B cell (primary cell): ENCODE results near the gene USP6NL. TPM values are rescaled to one million over a fixed set of nuclear protein-coding genes. Genes with fewer than 3 reads are reported as not detected.

ENCODE experiments used
- ATAC-seq: fragments of 200-7000 bp; cut with Tn5 transposase; one replicate; pipeline ENCODE4 v1.10.0; 2021; ENCODE audit warnings: low read depth, mild to moderate bottlenecking, moderate number of reproducible peaks, moderate library complexity
- CTCF ChIA-PET: fragments of 350-600 bp; sonication (Branson Sonifier 250); formaldehyde crosslinking; loops from one replicate; lab custom pipeline; 2021; ENCODE audit warnings: antibody characterized with exemption, inconsistent platforms; lab: Charles Lee
- POLR2A ChIA-PET: fragments of 350-600 bp; sonication (Branson Sonifier 250); formaldehyde crosslinking; loops from one replicate; lab custom pipeline; 2021; ENCODE audit warnings: antibody characterized with exemption; lab: Charles Lee
- DNase-seq: peaks from one replicate; pipeline ENCODE4 v3.0.0; 2013
- H2AFZ ChIP-seq: 2 replicates; pipeline ENCODE4 v1.6.1; 2012; ENCODE audit warnings: mild to moderate bottlenecking, low read depth, low read length; ENCODE audit not compliant: insufficient read depth, poor library complexity, severe bottlenecking
- H3K27ac ChIP-seq, 2 donors: 1 replicate in 1 of 2; 2 replicates in 1 of 2; pipeline ENCODE4 v1.5.1; 2012 to 2013; ENCODE audit warnings: low read length in 2 of 2, mild to moderate bottlenecking in 2 of 2, moderate library complexity in 1 of 2
- H3K27me3 ChIP-seq, 4 experiments: fragments of 200-600 bp in 1 of 4; sonication (generic) in 1 of 4; replicated peaks in 1 of 4; 1 replicate in 2 of 4; 2 replicates in 2 of 4; pipeline versions ENCODE4 v1.6.1 to v1.7.0; 2013 to 2016; ENCODE audit warnings: low read length in 3 of 4, mild to moderate bottlenecking in 2 of 4, mixed read lengths in 1 of 4, moderate library complexity in 1 of 4; ENCODE audit not compliant: insufficient read depth in 4 of 4, control insufficient read depth in 3 of 4; ENCODE audit errors: control extremely low read depth in 1 of 4
- H3K36me3 ChIP-seq, 2 experiments: replicated peaks in 1 of 2; 1 replicate in 1 of 2; 2 replicates in 1 of 2; pipeline versions ENCODE4 v1.6.1 to v1.7.1; 2013; ENCODE audit warnings: low read length in 1 of 2; ENCODE audit not compliant: insufficient read depth in 2 of 2, control insufficient read depth in 1 of 2; ENCODE audit errors: control extremely low read depth in 1 of 2, extremely low read depth in 1 of 2
- H3K4me1 ChIP-seq, 2 donors: fragments of 200-600 bp in 1 of 2; sonication (generic) in 1 of 2; 1 replicate in 1 of 2; 2 replicates in 1 of 2; pipeline versions ENCODE4 v1.5.1 to v1.6.1; 2013 to 2017; ENCODE audit warnings: low read length in 2 of 2; ENCODE audit not compliant: control insufficient read depth in 2 of 2, insufficient read depth in 2 of 2
- H3K4me2 ChIP-seq: replicated peaks from 2 replicates; pipeline ENCODE3; 2012; ENCODE audit warnings: mild to moderate bottlenecking, low read depth, low read length; ENCODE audit not compliant: poor library complexity, severe bottlenecking
- H3K4me3 ChIP-seq, 5 experiments: fragments of 200-600 bp in 1 of 5; sonication (generic) in 1 of 5; 1 replicate in 3 of 5; 2 replicates in 2 of 5; pipeline versions ENCODE4 v1.5.1 to v1.7.0; 2011 to 2016; ENCODE audit warnings: low read length in 4 of 5, mild to moderate bottlenecking in 4 of 5, low read depth in 2 of 5, control low read depth in 1 of 5, moderate library complexity in 1 of 5; ENCODE audit not compliant: insufficient read depth in 1 of 5; ENCODE audit errors: control extremely low read depth in 1 of 5, extremely low read depth in 1 of 5
- H3K79me2 ChIP-seq: fragments of 200-600 bp; sonication (generic); one replicate; pipeline ENCODE4 v1.6.0; 2016; ENCODE audit warnings: low read length; ENCODE audit not compliant: control insufficient read depth, insufficient read depth
- H3K9ac ChIP-seq: fragments of 200-600 bp; sonication (generic); 2 replicates; pipeline ENCODE4 v1.6.1; 2017; ENCODE audit warnings: mild to moderate bottlenecking, low read length, moderate library complexity
- H3K9me3 ChIP-seq, 3 donors: one replicate each; pipeline versions ENCODE4 v1.6.1 to v1.7.1; 2013; ENCODE audit warnings: low read length in 2 of 3; ENCODE audit not compliant: control insufficient read depth in 2 of 3, insufficient read depth in 1 of 3; ENCODE audit errors: control extremely low read depth in 1 of 3
- H4K20me1 ChIP-seq: 2 replicates; pipeline ENCODE4 v1.6.0; 2012; ENCODE audit warnings: mild to moderate bottlenecking, low read length; ENCODE audit not compliant: insufficient read depth, control insufficient read depth, poor library complexity, severe bottlenecking
- H3K27ac Mint-ChIP-seq: one replicate; pipeline ENCODE4 v1.8.0; 2021; ENCODE audit warnings: mixed read lengths
- H3K27me3 Mint-ChIP-seq: one replicate; pipeline ENCODE4 v1.8.0; 2021; ENCODE audit warnings: mixed read lengths
- H3K4me1 Mint-ChIP-seq: one replicate; pipeline ENCODE4 v1.8.0; 2021; ENCODE audit warnings: mixed read lengths
- H3K4me3 Mint-ChIP-seq: one replicate; pipeline ENCODE4 v1.8.0; 2021; ENCODE audit warnings: mixed read lengths
- H3K9me3 Mint-ChIP-seq: one replicate; pipeline ENCODE4 v1.8.0; 2022; ENCODE audit warnings: mixed read lengths; ENCODE audit not compliant: insufficient read depth
- EZH2 ChIP-seq: IDR thresholded peaks from 2 replicates; pipeline ENCODE4 v1.6.1; 2012; ENCODE audit warnings: borderline replicate concordance, low read depth, mild to moderate bottlenecking, moderate library complexity, low read length; ENCODE audit not compliant: insufficient read depth, poor library complexity, severe bottlenecking
- WGBS: methylation state at CpG from one replicate; pipeline ENCODE4 v1.1.5; 2013; ENCODE audit warnings: missing lambda C conversion rate; ENCODE audit not compliant: insufficient coverage; 5-methylcytosine and 5-hydroxymethylcytosine counted together
- intact Hi-C: fragments of 100-400 bp; cut with micrococcal nuclease; formaldehyde crosslinking; loops from one replicate; pipeline ENCODE4 v1.10.0; 2022
- polyA plus RNA-seq: library from polyadenylated mRNA; depleted of rRNA; stranded (reverse); fragments of >200 nt; gene quantifications from 2 replicates; pipeline ENCODE4 v1.2.3, GENCODE V29; 2012
- total RNA-seq, 2 donors: library from RNA; stranded (reverse); fragments of 120-200 nt in 1 of 2; gene quantifications; 1 replicate in 1 of 2; 2 replicates in 1 of 2; pipeline versions ENCODE4 v1.2.3 to v1.2.4, GENCODE V29; 2013 to 2022
- TF ChIP-seq, protein P1 (sequence below): fragments of 200-600 bp; IDR thresholded peaks from one replicate; pipeline ENCODE4 v1.8.0; 2022; ENCODE audit warnings: antibody characterized with exemption, mild to moderate bottlenecking

USP6NL gene
- total and polyA plus RNA-seq, 2 donors (not counting 1 experiment from before 2014, with no cell fraction given), result 27.0 to 61.5 TPM

GRCh38 chr10:11597470-11597869 lies 14.0 kb downstream of the USP6NL start:
- Histone ChIP-seq H3K4me2 (no peak overlapping the region), H3K9ac (no peak overlapping the region), H3K27ac (no peak overlapping the region), H4K20me1 (peaks cover 5% of the 10 kb centered on the region), H3K4me1 (peaks cover 46 to 80% of the 10 kb centered on the region in 2 donors), H3K36me3 (peaks cover 3 to 16% of the 10 kb centered on the region in 2 experiments), H3K27me3 (no peaks in the 10 kb centered on the region), H3K79me2 (peaks cover 100% of the 10 kb centered on the region), H3K9me3 (no peaks in the 10 kb centered on the region), H2AFZ (no peak overlapping the region), H3K4me3 (no peak overlapping the region)
- ChIA-PET CTCF (no interaction called here), POLR2A (no interaction called here)
- Mint-ChIP-seq H3K27me3 (no peaks in the 10 kb centered on the region), H3K4me3 (no peak overlapping the region), H3K4me1 (peaks cover 75% of the 10 kb centered on the region), H3K9me3 (no peaks in the 10 kb centered on the region), H3K27ac (no peak overlapping the region)
- WGBS, result no CpG with 5 or more reads among the region's 3 CpGs
- intact Hi-C loops, result loop anchor here (5.0 kb wide), 2 partner anchors 40 to 130 kb away; no protein-coding TSS in a partner anchor
- no peak for ATAC-seq
- no peak for TF ChIP-seq EZH2
- TF ChIP-seq, protein P1, sequence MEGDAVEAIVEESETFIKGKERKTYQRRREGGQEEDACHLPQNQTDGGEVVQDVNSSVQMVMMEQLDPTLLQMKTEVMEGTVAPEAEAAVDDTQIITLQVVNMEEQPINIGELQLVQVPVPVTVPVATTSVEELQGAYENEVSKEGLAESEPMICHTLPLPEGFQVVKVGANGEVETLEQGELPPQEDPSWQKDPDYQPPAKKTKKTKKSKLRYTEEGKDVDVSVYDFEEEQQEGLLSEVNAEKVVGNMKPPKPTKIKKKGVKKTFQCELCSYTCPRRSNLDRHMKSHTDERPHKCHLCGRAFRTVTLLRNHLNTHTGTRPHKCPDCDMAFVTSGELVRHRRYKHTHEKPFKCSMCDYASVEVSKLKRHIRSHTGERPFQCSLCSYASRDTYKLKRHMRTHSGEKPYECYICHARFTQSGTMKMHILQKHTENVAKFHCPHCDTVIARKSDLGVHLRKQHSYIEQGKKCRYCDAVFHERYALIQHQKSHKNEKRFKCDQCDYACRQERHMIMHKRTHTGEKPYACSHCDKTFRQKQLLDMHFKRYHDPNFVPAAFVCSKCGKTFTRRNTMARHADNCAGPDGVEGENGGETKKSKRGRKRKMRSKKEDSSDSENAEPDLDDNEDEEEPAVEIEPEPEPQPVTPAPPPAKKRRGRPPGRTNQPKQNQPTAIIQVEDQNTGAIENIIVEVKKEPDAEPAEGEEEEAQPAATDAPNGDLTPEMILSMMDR, result no peak
- no peak for DNase-seq

- peak overlapping the region; percentile 53 to 80 for H3K27ac ChIP-seq
- peak overlapping the region in 3 of 5 experiments; percentile 1 to 47 (median 15) for H3K4me3 ChIP-seq
- CTCF ChIA-PET, result interaction anchor here (0.9 to 2.0 kb wide), 7 partner anchors 13 to 162 kb away, joined by 3 to 7 read pairs (median 5); no protein-coding TSS in a partner anchor
- ATAC-seq (peak; percentile 23), DNase-seq (no peak)
- peak overlapping the region; percentile 54 for H2AFZ ChIP-seq
- H3K9ac ChIP-seq, result peak overlapping the region; percentile 52
- peak overlapping the region; percentile 77 for H3K4me3 Mint-ChIP-seq
- H3K9me3 ChIP-seq, result no peaks in the 10 kb centered on the region
- intact Hi-C loops, result loop anchor here (2.0 to 5.0 kb wide), 3 partner anchors 13 to 132 kb away; no protein-coding TSS in a partner anchor
- H3K9me3 Mint-ChIP-seq, result no peaks in the 10 kb centered on the region
- no peaks in the 10 kb centered on the region for H4K20me1 ChIP-seq
- POLR2A ChIA-PET, result interaction anchor here (0.9 kb wide), 2 partner anchors 13 to 41 kb away, joined by 3 to 4 read pairs; no protein-coding TSS in a partner anchor
- peaks cover 35 to 62% of the 10 kb centered on the region in 2 donors for H3K4me1 ChIP-seq
- H3K4me1 Mint-ChIP-seq, result peaks cover 67% of the 10 kb centered on the region
- peak overlapping the region; percentile 61 for H3K4me2 ChIP-seq
- H3K27ac Mint-ChIP-seq, result peak overlapping the region; percentile 86
- TF ChIP-seq, protein P1, result no peak
- no peak for TF ChIP-seq EZH2
- 38% methylated on average over 1 of the region's 1 CpG for WGBS
- H3K36me3 ChIP-seq, result peaks cover 3 to 20% of the 10 kb centered on the region in 2 experiments
- H3K27me3 Mint-ChIP-seq, result no peaks in the 10 kb centered on the region
- H3K27me3 ChIP-seq, result no peaks in the 10 kb centered on the region
- H3K79me2 ChIP-seq, result peaks cover 100% of the 10 kb centered on the region
Measured at GRCh38 chr10:11595395-11595692, 16.1 kb downstream of the USP6NL start.
